Stimulated activated CD8-positive, alpha-beta memory T cell treated with anti-CD3 and anti-CD28 coated beads, Interleukin-12 subunit alpha, Interleukin-12 subunit beta, amount 100 ng/mL, for 24 hours (primary cell): Measurements from ENCODE around the gene STATH.
"Not testable (repeated sequence)": the region's sequence is repeated elsewhere in the genome, so short reads cannot be mapped to it uniquely, and the experiment has no call there.

Source experiments
- DNase-seq: peaks from one replicate; pipeline ENCODE4 v3.0.0-alpha.2; 2020; ENCODE audit errors: extremely low read depth

Gene STATH

GRCh38 chr4:69995526-69996016 is at the start of gene STATH:
TSS of gene STATH (plus strand) at chr4:69995966. CDS start at chr4:69998438, 2,472 bp downstream.
- DNase-seq: no peak

DNA sequence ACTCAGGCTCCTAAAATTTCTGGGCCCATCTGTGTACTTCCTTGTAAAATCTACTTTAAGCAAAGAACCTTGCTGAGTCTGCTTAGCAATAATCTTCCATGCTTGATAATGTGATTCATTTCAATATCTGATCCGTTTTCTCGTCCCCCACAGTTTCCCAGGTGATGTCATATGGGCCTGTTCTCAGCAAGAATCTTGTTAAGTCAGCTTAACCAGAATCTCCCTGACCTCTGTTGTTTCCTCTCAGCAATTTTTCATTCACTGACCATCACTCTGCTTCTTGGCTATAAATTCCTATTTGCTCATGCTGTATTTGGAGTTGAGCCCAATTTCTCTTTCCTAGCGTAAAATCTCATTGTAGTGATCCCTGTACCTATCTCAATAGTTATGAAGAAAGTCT is 44.2 kb upstream of the STATH start:
- DNase-seq: no peak

- DNase-seq: no peak
Measured at GRCh38 chr4:69957209-69957608, 38.6 kb upstream of the STATH start.

- no peak for DNase-seq
Measured at GRCh38 chr4:69965628-69966027, 30.1 kb upstream of the STATH start, which contains the start of gene CSN2. TSS of gene CSN2 (minus strand) at chr4:69965728. CDS start at chr4:69960995, 4,733 bp downstream.

DNA sequence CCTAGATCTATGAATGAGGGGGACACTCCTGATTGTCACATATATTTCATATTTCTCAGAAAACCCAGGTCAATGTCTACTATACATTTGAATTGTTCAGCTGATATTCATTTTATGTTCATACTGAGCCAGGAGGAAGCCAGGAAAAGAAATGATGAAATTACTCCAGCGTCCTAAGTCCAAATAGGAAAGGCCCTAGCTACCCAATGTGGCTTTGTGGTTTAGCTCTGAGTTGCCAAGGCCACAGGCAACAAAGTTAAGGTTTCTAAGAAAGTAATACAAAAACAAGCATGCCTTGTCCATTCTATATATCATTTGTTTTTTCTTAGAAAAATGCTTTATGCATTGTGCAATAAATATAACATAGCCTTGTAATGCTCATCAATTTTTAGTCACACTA is 25.7 kb upstream of the STATH start:
- no peak for DNase-seq

DNA sequence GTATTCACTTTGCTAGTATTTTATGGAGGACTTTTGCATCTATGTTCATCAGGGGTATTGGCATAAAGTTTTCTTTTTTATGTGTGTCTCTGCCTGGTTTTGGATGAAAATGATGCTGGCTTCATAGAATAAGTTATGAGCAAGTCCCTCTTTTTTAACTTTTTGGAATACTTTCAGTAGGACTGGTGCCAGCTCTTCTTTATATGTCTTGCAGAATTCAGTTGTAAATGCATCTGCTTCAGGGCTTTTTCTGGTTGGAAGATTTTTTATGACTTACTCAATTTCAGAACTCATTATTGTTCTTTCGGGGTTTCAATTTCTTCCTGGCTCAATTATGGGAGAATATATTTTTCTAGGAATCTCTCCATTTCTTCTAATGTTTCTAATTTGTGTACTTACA is 21.1 kb upstream of the STATH start:
- no peak for DNase-seq

GRCh38 chr4:69977582-69977981 is 18.2 kb upstream of the STATH start:
- DNase-seq: no peak

DNA sequence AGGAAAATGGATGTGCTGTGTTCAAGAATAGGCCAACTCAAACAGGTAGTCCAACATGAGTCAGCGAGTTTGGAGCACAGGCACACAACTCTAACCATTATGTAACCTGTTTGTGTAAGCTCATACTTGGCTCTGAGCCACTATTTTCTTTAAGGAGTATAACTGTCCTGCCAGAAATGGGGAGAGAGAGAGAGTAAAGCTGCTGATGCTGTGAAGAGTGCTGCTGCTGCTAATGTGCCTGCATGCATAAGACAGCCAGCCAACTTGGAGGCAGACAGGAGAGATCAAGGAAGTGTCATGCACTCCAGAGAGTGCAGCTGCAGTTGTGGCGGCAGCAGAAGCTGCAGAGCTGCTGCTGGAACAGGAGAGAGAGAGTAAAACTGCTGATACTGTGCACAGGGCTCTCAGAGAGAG is 11.7 kb upstream of the STATH start:
- no peak for DNase-seq

- no peak for DNase-seq
Measured at GRCh38 chr4:69986663-69987062, 9.1 kb upstream of the STATH start.

DNA sequence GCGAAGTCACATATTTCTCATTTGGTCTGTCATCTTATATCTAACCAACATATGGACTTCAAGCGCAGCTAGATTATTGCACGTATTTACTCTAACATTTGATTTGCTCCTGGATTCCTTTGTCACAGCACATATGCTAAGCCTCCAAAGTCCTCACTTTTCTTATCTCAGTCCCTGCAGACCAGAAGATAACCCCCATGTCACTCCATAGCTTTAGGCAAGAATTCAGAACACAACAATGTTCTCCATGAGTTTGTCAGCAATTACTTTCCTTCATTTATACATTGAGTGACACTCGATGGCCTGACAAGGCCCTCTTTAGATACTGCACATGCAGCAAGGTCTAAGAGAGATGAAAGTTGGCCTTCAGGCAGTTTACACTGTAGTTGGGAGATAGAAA is 4.8 kb upstream of the STATH start:
- no peak for DNase-seq

- no peak for DNase-seq
Measured at GRCh38 chr4:69994782-69995181, 984 bp upstream of the STATH start.

GRCh38 chr4:69999420-69999819 is 3.7 kb downstream of the STATH start:
- no peak for DNase-seq

DNA sequence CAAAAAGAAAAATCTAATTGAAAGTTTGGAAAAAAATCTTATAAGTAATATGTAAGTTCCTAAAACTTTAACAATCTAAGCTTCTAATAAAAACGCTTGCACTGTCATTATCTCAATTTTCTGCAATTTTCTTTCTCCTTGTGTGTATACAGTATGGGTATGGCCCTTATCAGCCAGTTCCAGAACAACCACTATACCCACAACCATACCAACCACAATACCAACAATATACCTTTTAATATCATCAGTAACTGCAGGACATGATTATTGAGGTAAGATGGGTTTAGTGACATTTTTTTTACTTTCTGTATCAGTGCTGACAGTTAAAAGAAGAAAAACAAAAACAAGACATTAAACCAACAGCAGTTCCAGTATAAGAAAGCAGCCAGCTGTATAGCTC is 4.9 kb downstream of the STATH start:
- DNase-seq: no peak

GRCh38 chr4:70002507-70002906 is 6.7 kb downstream of the STATH start:
- no peak for DNase-seq

GRCh38 chr4:70008771-70009170 is 13.0 kb downstream of the STATH start:
- DNase-seq: no peak

DNA sequence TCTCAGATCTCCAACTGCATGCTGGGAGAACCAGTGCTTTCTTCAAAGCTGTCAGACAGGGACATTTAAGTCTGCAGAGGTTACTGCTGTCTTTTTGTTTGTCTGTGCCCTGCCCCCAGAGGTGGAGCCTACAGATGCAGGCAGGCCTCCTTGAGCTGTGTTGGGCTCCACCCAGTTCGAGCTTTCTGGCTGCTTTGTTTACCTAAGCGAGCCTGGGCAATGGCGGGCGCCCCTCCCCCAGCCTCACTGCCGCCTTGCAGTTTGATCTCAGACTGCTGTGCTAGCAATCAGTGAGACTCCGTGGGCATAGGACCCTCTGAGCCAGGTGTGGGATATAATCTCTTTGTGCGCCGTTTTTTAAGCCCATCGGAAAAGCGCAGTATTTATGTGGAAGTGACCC is 23.2 kb downstream of the STATH start:
- DNase-seq: not testable (repeated sequence)

- DNase-seq: no peak
Measured at GRCh38 chr4:70023218-70023617, 27.5 kb downstream of the STATH start.

- DNase-seq: no peak
Measured at GRCh38 chr4:70027011-70027410, 31.2 kb downstream of the STATH start.

GRCh38 chr4:70028159-70028558 is 32.4 kb downstream of the STATH start, which contains the start of gene HTN3:
TSS of gene HTN3 (plus strand) at chr4:70028459. CDS start at chr4:70030741, 2,282 bp downstream.
- DNase-seq: not testable (repeated sequence)

GRCh38 chr4:70037559-70037958 is 41.8 kb downstream of the STATH start:
- not testable (repeated sequence) for DNase-seq

DNA sequence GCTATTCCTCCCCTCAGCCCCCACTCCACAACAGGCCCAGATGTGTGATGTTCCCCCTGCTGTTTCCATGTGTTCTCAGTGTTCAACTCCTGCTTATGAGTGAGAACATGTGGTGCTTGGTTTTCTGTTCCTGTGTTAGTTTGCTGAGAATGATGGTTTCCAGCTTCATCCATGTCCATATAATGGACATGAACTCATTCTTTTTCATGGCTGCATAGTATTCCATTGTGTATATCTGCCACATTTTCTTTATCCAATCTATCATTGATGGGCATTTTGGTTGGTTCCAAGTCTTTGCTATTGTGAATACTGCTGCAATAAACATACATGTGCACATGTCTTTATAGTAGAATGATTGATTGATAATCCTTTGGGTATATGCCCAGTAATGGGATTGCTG is 44.2 kb downstream of the STATH start:
- DNase-seq: not testable (repeated sequence)

- no peak for DNase-seq
Measured at GRCh38 chr4:70041652-70042286, 46.0 kb downstream of the STATH start.

- DNase-seq: not testable (repeated sequence)
Measured at GRCh38 chr4:70050138-70050537, 54.4 kb downstream of the STATH start, which contains the start of gene HTN1. TSS of gene HTN1 (plus strand) at chr4:70050438. CDS start at chr4:70053077, 2,639 bp downstream.
